Epithelial cell of proximal tubule (primary cell): ENCODE measurements around the gene ZFC3H1. TPM values are rescaled to one million over a fixed set of nuclear protein-coding genes. Genes with fewer than 3 reads are reported as not detected.
"Not testable (repeated sequence)": the region's sequence is repeated elsewhere in the genome, so short reads cannot be mapped to it uniquely, and the experiment has no call there.

ENCODE experiments used
- DNase-seq: peaks from one replicate; pipeline ENCODE4 v3.0.0-alpha.2; 2011; ENCODE audit warnings: low read depth
- H3K4me3 ChIP-seq: 2 replicates; pipeline ENCODE4 v1.5.1; 2011; ENCODE audit warnings: low read depth, mild to moderate bottlenecking, low read length
- total RNA-seq: library from RNA; depleted of rRNA; stranded (reverse); fragments of >200 nt; gene quantifications from 2 replicates; pipeline ENCODE4 v1.2.3, GENCODE V29; 2015
- TF ChIP-seq, protein P1 (sequence below): conservative IDR thresholded peaks from 2 replicates; pipeline ENCODE4 v1.5.1; 2012; ENCODE audit warnings: low read depth, mild to moderate bottlenecking, low read length

Gene ZFC3H1
- total RNA-seq, 1 donor from 2014 or later, result 42.0 TPM

- no peak overlapping the region for H3K4me3 ChIP-seq
- DNase-seq, result no peak
- TF ChIP-seq, protein P1, sequence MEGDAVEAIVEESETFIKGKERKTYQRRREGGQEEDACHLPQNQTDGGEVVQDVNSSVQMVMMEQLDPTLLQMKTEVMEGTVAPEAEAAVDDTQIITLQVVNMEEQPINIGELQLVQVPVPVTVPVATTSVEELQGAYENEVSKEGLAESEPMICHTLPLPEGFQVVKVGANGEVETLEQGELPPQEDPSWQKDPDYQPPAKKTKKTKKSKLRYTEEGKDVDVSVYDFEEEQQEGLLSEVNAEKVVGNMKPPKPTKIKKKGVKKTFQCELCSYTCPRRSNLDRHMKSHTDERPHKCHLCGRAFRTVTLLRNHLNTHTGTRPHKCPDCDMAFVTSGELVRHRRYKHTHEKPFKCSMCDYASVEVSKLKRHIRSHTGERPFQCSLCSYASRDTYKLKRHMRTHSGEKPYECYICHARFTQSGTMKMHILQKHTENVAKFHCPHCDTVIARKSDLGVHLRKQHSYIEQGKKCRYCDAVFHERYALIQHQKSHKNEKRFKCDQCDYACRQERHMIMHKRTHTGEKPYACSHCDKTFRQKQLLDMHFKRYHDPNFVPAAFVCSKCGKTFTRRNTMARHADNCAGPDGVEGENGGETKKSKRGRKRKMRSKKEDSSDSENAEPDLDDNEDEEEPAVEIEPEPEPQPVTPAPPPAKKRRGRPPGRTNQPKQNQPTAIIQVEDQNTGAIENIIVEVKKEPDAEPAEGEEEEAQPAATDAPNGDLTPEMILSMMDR, result no peak
Measured at GRCh38 chr12:71702590-71702989, 38.9 kb upstream of the ZFC3H1 start.

GRCh38 chr12:71702181-71702580 is 38.5 kb upstream of the ZFC3H1 start:
- DNase-seq, H3K4me3 ChIP-seq: not testable (repeated sequence)

DNA sequence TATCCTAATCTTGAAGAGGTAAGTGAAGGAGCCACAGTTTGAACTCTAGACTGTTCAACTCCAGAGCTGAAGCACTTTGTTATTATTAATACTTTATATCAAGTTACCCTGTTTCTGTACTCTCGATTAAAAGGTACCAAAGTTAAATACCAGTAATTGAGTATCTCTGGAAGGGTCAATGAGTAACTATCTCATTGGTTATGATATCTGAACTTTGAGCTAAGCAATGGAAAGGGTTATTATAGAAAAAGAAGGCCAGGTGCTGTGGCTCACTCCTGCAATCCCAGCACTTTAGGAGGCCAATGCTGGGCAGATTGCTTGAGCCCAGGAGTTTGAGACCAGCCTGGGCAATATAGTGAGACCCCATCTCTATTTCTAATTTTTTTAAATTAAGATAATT is 32.1 kb upstream of the ZFC3H1 start:
- TF ChIP-seq, protein P1, result no peak
- H3K4me3 ChIP-seq, result no peak overlapping the region
- DNase-seq, result no peak

GRCh38 chr12:71694099-71694820 is 30.6 kb upstream of the ZFC3H1 start:
- TF ChIP-seq, protein P1, result no peak
- H3K4me3 ChIP-seq, result no peak overlapping the region
- DNase-seq, result no peak

GRCh38 chr12:71693651-71694050 is 30.0 kb upstream of the ZFC3H1 start:
- not testable (repeated sequence) for H3K4me3 ChIP-seq, DNase-seq

DNA sequence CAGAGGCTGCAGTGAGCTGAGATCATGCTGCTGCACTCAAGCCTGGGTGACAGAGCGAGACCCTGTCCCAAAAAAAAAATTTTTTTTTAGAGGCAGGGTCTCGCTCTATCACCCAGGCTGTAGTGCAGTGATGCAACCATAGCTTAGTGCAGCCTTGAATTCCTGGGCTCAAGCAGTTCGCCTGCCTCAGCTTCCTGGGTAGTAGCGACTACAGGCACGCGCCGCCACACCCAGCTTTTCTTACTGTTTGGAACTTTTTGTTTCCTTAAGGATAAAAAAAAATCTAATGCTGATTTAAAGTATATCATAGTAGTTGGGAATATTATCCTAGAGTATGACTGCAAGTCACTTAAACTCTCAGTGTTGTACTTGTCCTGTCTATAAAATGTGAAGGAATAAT is 29.5 kb upstream of the ZFC3H1 start:
- no peak for DNase-seq
- TF ChIP-seq, protein P1, result no peak
- no peak overlapping the region for H3K4me3 ChIP-seq

- no peak overlapping the region for H3K4me3 ChIP-seq
- TF ChIP-seq, protein P1, result no peak
- DNase-seq, result no peak
Measured at GRCh38 chr12:71691504-71692129, 28.0 kb upstream of the ZFC3H1 start.

DNA sequence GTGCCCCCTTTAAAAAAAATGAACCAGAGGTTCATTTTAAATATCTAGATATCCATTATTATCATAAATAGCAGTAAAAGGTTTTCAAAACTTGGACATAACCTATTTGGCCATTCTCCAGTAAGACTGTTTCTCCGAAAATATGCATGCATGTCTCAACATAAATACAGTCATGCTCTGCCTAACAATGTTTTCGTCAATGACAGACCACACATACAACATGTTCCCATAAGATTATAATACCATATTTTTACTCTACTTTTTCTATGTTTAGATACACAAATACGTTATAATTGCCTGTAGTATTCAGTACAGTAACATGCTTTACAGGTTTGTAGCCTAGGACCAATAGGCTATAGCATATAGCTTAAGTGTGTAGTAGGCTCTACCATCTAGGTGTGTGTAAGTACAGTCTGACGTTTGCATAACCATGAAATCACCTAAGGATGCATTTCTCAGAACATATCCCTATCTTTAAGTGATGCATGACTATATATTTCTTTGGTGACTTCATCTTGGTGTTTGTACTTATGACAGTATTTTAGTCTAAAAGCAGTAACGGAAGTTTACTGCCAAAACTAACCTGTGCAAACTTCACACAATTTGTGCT is 25.4 kb upstream of the ZFC3H1 start:
- TF ChIP-seq, protein P1, result no peak
- no peak overlapping the region for H3K4me3 ChIP-seq
- no peak for DNase-seq

DNA sequence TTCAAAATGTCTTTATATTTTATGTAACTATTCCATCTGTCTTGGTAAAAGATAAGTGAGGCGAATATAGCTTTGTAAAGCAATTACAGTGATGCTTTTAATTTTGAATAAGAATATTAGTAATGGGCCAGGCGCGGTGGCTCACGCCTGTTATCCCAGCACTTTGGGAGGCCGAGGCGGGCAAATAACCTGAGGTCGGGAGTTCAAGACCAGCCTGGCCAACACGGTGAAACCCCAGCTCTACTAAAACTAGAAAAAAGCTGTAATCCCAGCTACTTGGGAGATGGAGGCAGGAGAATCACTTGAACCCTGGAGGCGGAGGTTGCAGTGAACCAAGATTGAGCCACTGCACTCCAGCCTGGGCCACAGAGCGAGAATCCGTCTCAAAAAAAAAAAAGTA is 23.5 kb upstream of the ZFC3H1 start:
- H3K4me3 ChIP-seq, result peak overlapping the region; percentile 70
- DNase-seq, result not testable (repeated sequence)
